ENCODE data around the gene PDP2.

Gene PDP2

DNA sequence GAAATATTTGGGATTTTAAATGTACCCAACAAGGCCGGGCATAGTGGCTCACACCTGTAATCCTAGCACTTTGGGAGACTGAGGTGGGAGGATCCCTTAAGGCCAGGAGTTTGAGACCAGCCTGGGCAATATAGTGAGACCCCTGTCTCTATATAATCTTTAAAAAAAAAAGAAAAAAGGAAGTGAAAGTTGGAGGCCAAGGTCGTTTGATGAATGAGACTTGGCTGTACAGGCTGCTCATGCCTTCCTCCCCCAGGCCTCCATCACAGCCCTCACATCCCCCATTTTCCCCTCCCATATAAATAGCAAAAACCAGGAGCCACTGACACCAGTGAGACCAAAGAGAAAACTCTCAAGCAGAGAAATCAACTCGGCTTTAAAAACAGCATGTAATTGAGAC lies 39.4 kb upstream of the PDP2 start:
- Histone ChIP-seq H3K4me1 (ENCODE audit: low read length) (peaks cover 8% of the 10 kb centered on the region), H3K79me2 (ENCODE audit: low read length) (no peaks in the 10 kb centered on the region), H4K20me1 (ENCODE audit: insufficient read depth, low read length) (no peaks in the 10 kb centered on the region), H3K9ac (ENCODE audit: low read length) (no peak overlapping the region), H3K4me3 (ENCODE audit: low read length) (no peak overlapping the region), H3K27ac (ENCODE audit: low read length) (no peak overlapping the region), H3K9me3 (ENCODE audit: insufficient read depth, low read length) (no peaks in the 10 kb centered on the region), H3K36me3 (replicated peaks; ENCODE audit: low read depth, low read length) (no peaks in the 10 kb centered on the region), H3K27me3 (ENCODE audit: low read depth, low read length) (0 out of 2 replicates have a peak, but pooled peaks cover 4% of the 10 kb centered on the region), H3K4me2 (ENCODE audit: low read length) (no peak overlapping the region), H2AFZ (ENCODE audit: low read depth, low read length) (no peak overlapping the region)
- TF ChIP-seq, protein P1, sequence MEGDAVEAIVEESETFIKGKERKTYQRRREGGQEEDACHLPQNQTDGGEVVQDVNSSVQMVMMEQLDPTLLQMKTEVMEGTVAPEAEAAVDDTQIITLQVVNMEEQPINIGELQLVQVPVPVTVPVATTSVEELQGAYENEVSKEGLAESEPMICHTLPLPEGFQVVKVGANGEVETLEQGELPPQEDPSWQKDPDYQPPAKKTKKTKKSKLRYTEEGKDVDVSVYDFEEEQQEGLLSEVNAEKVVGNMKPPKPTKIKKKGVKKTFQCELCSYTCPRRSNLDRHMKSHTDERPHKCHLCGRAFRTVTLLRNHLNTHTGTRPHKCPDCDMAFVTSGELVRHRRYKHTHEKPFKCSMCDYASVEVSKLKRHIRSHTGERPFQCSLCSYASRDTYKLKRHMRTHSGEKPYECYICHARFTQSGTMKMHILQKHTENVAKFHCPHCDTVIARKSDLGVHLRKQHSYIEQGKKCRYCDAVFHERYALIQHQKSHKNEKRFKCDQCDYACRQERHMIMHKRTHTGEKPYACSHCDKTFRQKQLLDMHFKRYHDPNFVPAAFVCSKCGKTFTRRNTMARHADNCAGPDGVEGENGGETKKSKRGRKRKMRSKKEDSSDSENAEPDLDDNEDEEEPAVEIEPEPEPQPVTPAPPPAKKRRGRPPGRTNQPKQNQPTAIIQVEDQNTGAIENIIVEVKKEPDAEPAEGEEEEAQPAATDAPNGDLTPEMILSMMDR (IDR thresholded peaks at IDR 0.05; ENCODE audit: low read depth, low read length): no peak
- no peak for TF ChIP-seq EZH2phosphoT487 (IDR thresholded peaks at IDR 0.05; ENCODE audit: low read depth)

DNA sequence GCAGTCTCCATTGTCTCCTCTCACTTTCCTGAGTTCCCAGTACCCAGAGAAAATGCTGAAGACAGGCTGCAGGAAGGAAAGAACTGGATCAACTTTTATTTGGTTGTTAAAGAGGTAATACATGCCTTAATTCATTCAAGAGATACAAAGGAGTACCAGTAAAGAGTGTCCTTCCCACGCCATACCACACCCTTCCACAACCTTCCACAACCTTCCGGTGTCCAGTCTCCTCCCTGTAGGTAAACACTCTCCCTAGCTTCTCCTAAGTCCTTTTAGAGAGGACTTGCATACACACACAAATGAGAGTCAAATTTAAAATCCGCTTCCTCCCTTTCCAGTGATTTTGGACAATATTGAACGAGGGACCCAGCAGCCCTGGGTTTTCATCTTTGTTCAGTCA lies 38.9 kb upstream of the PDP2 start:
- no peak for TF ChIP-seq EZH2phosphoT487 (IDR thresholded peaks at IDR 0.05; ENCODE audit: low read depth)
- TF ChIP-seq, protein P1 (IDR thresholded peaks at IDR 0.05; ENCODE audit: low read depth, low read length): no peak
- H3K27ac ChIP-seq (ENCODE audit: low read length): no peak overlapping the region
- no peaks in the 10 kb centered on the region for H4K20me1 ChIP-seq (ENCODE audit: insufficient read depth, low read length)
- no peak overlapping the region for H3K9ac ChIP-seq (ENCODE audit: low read length)
- no peak overlapping the region for H3K4me2 ChIP-seq (ENCODE audit: low read length)
- no peaks in the 10 kb centered on the region for H3K79me2 ChIP-seq (ENCODE audit: low read length)
- H3K4me3 ChIP-seq (ENCODE audit: low read length): no peak overlapping the region
- no peak overlapping the region for H2AFZ ChIP-seq (ENCODE audit: low read depth, low read length)
- no peaks in the 10 kb centered on the region for H3K9me3 ChIP-seq (ENCODE audit: insufficient read depth, low read length)
- H3K27me3 ChIP-seq (ENCODE audit: low read depth, low read length): 0 out of 2 replicates have a peak, but pooled peaks cover 5% of the 10 kb centered on the region
- H3K36me3 ChIP-seq (replicated peaks; ENCODE audit: low read depth, low read length): no peaks in the 10 kb centered on the region
- H3K4me1 ChIP-seq (ENCODE audit: low read length): peaks cover 13% of the 10 kb centered on the region

DNA sequence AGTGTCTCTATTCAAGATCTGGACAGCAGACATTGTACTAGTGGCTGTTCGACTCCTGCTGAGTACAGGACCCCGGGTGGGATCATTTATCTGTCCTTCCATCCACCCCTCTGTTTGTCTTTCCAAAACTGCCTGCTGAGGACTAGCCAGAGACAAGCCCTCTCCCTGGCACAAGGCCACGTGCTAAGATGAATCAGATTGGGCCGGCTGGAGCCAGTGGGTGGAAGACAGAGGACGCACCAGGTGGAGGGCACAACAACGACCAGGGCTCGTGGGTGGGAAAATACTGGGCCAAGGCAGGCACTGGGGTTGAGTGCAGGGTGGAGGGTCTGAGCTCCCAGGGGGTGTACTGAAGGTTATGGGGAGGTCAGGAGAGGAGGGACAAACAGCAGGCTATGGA lies 37.5 kb upstream of the PDP2 start:
- Histone ChIP-seq H3K27ac (ENCODE audit: low read length) (no peak overlapping the region), H3K9ac (ENCODE audit: low read length) (no peak overlapping the region), H3K9me3 (ENCODE audit: insufficient read depth, low read length) (no peaks in the 10 kb centered on the region), H3K79me2 (ENCODE audit: low read length) (no peaks in the 10 kb centered on the region), H3K27me3 (ENCODE audit: low read depth, low read length) (0 out of 2 replicates have a peak, but pooled peaks cover 5% of the 10 kb centered on the region), H3K4me2 (ENCODE audit: low read length) (no peak overlapping the region), H3K36me3 (replicated peaks; ENCODE audit: low read depth, low read length) (no peaks in the 10 kb centered on the region), H3K4me3 (ENCODE audit: low read length) (no peak overlapping the region), H3K4me1 (ENCODE audit: low read length) (peaks cover 14% of the 10 kb centered on the region), H4K20me1 (ENCODE audit: insufficient read depth, low read length) (no peaks in the 10 kb centered on the region), H2AFZ (ENCODE audit: low read depth, low read length) (no peak overlapping the region)
- TF ChIP-seq, protein P1 (IDR thresholded peaks at IDR 0.05; ENCODE audit: low read depth, low read length): no peak
- no peak for TF ChIP-seq EZH2phosphoT487 (IDR thresholded peaks at IDR 0.05; ENCODE audit: low read depth)

DNA sequence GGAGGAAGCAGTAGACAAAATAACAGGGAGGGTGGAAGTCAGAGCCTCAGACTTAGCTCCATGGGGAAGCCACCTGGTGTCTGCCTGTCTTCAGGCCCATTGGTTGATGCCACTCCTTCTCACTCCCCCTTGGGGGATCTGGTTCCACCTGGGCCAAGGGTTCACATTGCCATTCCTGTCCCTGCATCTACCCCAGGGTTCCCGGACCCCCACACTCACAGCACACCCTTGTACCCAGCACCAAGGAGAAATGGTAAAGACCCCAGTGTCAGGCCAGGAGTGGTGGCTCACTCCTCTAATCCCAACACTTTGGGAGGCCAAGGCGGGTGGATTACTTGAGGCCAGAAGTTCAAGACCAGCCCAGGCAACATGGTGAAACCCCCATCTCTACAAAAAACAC lies 37.1 kb upstream of the PDP2 start:
- Histone ChIP-seq H3K4me2 (ENCODE audit: low read length) (no peak overlapping the region), H3K4me1 (ENCODE audit: low read length) (peaks cover 14% of the 10 kb centered on the region), H4K20me1 (ENCODE audit: insufficient read depth, low read length) (no peaks in the 10 kb centered on the region), H3K4me3 (ENCODE audit: low read length) (no peak overlapping the region), H3K79me2 (ENCODE audit: low read length) (no peaks in the 10 kb centered on the region), H3K36me3 (replicated peaks; ENCODE audit: low read depth, low read length) (no peaks in the 10 kb centered on the region), H3K9me3 (ENCODE audit: insufficient read depth, low read length) (no peaks in the 10 kb centered on the region), H3K27me3 (ENCODE audit: low read depth, low read length) (0 out of 2 replicates have a peak, but pooled peaks cover 5% of the 10 kb centered on the region), H2AFZ (ENCODE audit: low read depth, low read length) (no peak overlapping the region), H3K9ac (ENCODE audit: low read length) (no peak overlapping the region), H3K27ac (ENCODE audit: low read length) (no peak overlapping the region)
- TF ChIP-seq, protein P1 (IDR thresholded peaks at IDR 0.05; ENCODE audit: low read depth, low read length): no peak
- no peak for TF ChIP-seq EZH2phosphoT487 (IDR thresholded peaks at IDR 0.05; ENCODE audit: low read depth)
